H1 (cell line): Measurements from ENCODE around the gene LSR. TPM values are rescaled to one million over a fixed set of nuclear protein-coding genes. Genes with fewer than 3 reads are reported as not detected.

Experiments
- BRCA1 ChIP-seq: IDR thresholded peaks from 2 replicates; pipeline ENCODE4 v1.6.1; 2012; ENCODE audit warnings: low read depth, low read length, improper control_type of control experiment
- CEBPB ChIP-seq: IDR thresholded peaks from 2 replicates; pipeline ENCODE4 v1.6.1; 2012; ENCODE audit warnings: low read depth, low read length
- CREB1 ChIP-seq: IDR thresholded peaks from 2 replicates; pipeline ENCODE4 v1.6.1; 2012; ENCODE audit warnings: inconsistent platforms
- JUND ChIP-seq: IDR thresholded peaks from 2 replicates; pipeline ENCODE4 v1.6.1; 2011; ENCODE audit warnings: mild to moderate bottlenecking, improper control_type of control experiment, low read length
- POLR2A ChIP-seq, 2 experiments: IDR thresholded peaks; 1 replicate in 1 of 2; 2 replicates in 1 of 2; pipeline ENCODE4 v1.6.1; 2011; ENCODE audit warnings: low read depth in 2 of 2, low read length in 2 of 2, mild to moderate bottlenecking in 2 of 2; ENCODE audit errors: control extremely low read depth in 1 of 2
- SIX5 ChIP-seq: IDR thresholded peaks from 2 replicates; pipeline ENCODE4 v1.6.1; 2011; ENCODE audit warnings: mild to moderate bottlenecking, low read depth, low read length
- TAF1 ChIP-seq: IDR thresholded peaks from 2 replicates; pipeline ENCODE4 v1.6.1; 2011; ENCODE audit warnings: mild to moderate bottlenecking, low read depth, low read length
- TBP ChIP-seq: IDR thresholded peaks from 2 replicates; pipeline ENCODE4 v1.6.1; 2011; ENCODE audit warnings: low read depth, low read length, improper control_type of control experiment
- polyA plus RNA-seq, 7 experiments: library from polyadenylated mRNA; depleted of rRNA in 3 of 7; stranded (reverse) in 5 of 7; unstranded in 2 of 7; fragments of >200 nt in 5 of 7; fragments of 200-250 nt in 2 of 7; gene quantifications; 1 replicate in 5 of 7; 2 replicates in 1 of 7; 4 replicates in 1 of 7; pipeline versions ENCODE4 v1.2.1 to v1.2.3, GENCODE V29; 2011 to 2013; ENCODE audit warnings: missing spikeins in 2 of 7, mixed read lengths in 2 of 7
- total RNA-seq: library from RNA; stranded (reverse); fragmentation: NEBNext Ultra II Directional; extraction: Animal tissue kit (Norgen Biotek cat#: 25700); gene quantifications from 2 replicates; pipeline ENCODE4 v1.2.1, GENCODE V29; 2021
- TF ChIP-seq, protein P1 (sequence below), 3 experiments: IDR thresholded peaks; 1 replicate in 2 of 3; 2 replicates in 1 of 3; pipeline versions ENCODE4 v1.5.1 to v1.6.1; 2011; ENCODE audit warnings: low read length in 3 of 3, mild to moderate bottlenecking in 3 of 3, inconsistent platforms in 2 of 3, low read depth in 1 of 3, moderate library complexity in 1 of 3; ENCODE audit not compliant: insufficient read depth in 1 of 3; ENCODE audit errors: control extremely low read depth in 1 of 3

Gene LSR
- total and polyA plus RNA-seq, 2 of the 8 experiments (the other 6 are each of a cell fraction or from before 2014, with no cell fraction given) = 159 to 186 TPM

DNA sequence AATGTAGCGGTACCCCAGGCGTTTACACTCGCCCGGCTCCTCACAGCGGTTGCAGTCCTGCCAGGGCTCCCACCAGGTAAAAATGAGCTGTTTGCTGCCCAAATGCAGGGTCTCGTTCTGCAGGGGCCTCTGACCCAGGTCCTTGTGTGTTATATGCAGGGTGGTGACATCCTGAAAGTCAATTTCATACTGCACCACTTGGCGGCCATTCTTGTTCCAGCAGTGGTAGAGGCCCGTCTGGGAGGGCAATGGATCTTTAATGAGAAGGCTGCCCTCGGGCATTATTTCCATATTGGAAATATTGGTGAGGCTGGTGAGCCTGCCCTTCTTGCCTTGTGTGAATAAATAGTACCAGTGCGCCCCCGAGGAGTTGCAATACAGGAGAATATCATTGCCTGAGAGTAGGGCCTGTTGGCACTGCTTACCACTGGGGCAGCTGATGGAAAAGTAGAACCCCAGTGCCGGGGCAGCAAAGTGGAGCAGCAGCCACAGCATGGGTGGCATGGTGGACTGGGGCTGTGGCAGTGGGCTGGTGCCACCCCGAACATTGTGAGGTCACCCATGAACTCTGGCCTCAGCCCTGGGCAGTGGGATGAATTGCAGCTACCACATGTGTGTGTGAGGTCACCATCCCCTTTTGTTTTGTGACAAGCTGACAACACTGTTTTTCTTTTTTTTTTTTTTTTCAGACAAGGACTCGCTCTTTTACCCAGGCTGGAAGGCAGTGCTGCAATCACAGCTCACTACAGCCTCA is 20.4 kb upstream of the LSR start, which contains the start of gene FAM187B (continued):
- TF ChIP-seq BRCA1 (no peak), TAF1 (no peak), CEBPB (no peak), TBP (no peak), POLR2A (IDR thresholded peaks at IDR 0.05; ENCODE audit: control extremely low read depth in 1 of 2, low read depth in 2 of 2, low read length in 2 of 2) (no peak), CREB1 (no peak), JUND (no peak), SIX5 (no peak)
- TF ChIP-seq, protein P1, sequence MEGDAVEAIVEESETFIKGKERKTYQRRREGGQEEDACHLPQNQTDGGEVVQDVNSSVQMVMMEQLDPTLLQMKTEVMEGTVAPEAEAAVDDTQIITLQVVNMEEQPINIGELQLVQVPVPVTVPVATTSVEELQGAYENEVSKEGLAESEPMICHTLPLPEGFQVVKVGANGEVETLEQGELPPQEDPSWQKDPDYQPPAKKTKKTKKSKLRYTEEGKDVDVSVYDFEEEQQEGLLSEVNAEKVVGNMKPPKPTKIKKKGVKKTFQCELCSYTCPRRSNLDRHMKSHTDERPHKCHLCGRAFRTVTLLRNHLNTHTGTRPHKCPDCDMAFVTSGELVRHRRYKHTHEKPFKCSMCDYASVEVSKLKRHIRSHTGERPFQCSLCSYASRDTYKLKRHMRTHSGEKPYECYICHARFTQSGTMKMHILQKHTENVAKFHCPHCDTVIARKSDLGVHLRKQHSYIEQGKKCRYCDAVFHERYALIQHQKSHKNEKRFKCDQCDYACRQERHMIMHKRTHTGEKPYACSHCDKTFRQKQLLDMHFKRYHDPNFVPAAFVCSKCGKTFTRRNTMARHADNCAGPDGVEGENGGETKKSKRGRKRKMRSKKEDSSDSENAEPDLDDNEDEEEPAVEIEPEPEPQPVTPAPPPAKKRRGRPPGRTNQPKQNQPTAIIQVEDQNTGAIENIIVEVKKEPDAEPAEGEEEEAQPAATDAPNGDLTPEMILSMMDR (IDR thresholded peaks at IDR 0.05; ENCODE audit: control extremely low read depth in 1 of 3, insufficient read depth in 1 of 3, low read depth in 1 of 3, low read length in 3 of 3) = no peak
- TF ChIP-seq, all 59 proteins: peak for 0
